Measurements from ENCODE around the gene NBDY.

NBDY gene

DNA sequence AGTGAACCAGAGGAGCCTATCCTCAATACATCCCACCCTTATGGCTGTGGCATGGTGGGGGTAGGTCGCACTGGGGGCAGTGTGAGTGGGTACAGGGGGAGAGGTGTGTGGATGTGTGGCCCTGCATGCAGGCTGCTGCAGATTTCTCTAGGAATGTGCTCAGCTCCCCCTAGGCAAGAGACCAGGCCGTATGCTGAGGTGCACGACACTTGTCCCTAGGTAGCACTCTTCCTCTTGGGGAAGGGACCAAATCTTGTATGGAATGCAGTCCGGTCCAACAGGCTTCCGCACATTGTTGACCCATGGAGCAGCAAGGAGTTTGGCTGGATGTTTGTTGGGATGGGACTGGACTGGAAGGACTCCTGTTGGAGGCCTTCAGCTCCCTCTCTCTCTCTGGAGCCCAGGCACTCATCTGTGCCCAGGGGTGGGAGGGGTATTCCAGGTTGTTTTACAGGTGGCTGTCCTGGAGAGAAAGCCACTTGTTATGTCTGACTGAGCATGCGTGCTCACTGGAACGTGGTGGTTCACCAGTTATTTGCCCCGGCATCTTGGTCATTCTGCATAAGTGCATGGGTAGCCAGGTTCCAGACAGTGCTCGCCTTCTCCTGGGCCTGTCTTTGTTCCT lies 55.1 kb downstream of the NBDY start:
- no peak for TF ChIP-seq POLR2AphosphoS5 (IDR thresholded peaks at IDR 0.05; ENCODE audit: low read depth, low read length)

DNA sequence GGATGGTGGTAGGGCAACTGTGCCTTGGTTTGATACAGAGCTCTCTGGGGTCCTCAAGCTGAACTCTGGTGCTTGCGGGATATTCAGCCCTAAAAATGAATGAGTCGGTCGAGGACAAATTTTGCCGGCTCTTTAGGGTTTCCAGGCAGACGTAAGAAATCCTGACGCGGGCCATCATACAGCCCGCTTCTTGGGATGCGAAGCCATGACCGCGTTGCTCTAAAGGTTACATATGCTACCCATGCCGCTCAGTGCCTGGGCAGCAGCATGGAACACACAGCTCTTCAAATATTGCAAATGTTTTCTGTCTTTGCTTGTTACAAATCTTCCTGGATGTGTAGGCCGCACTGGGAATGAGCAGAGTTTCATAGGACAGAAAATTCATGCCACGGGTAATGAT lies 55.6 kb downstream of the NBDY start:
- TF ChIP-seq, protein P1, sequence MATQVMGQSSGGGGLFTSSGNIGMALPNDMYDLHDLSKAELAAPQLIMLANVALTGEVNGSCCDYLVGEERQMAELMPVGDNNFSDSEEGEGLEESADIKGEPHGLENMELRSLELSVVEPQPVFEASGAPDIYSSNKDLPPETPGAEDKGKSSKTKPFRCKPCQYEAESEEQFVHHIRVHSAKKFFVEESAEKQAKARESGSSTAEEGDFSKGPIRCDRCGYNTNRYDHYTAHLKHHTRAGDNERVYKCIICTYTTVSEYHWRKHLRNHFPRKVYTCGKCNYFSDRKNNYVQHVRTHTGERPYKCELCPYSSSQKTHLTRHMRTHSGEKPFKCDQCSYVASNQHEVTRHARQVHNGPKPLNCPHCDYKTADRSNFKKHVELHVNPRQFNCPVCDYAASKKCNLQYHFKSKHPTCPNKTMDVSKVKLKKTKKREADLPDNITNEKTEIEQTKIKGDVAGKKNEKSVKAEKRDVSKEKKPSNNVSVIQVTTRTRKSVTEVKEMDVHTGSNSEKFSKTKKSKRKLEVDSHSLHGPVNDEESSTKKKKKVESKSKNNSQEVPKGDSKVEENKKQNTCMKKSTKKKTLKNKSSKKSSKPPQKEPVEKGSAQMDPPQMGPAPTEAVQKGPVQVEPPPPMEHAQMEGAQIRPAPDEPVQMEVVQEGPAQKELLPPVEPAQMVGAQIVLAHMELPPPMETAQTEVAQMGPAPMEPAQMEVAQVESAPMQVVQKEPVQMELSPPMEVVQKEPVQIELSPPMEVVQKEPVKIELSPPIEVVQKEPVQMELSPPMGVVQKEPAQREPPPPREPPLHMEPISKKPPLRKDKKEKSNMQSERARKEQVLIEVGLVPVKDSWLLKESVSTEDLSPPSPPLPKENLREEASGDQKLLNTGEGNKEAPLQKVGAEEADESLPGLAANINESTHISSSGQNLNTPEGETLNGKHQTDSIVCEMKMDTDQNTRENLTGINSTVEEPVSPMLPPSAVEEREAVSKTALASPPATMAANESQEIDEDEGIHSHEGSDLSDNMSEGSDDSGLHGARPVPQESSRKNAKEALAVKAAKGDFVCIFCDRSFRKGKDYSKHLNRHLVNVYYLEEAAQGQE (IDR thresholded peaks at IDR 0.05; ENCODE audit: insufficient read depth in 1 of 2, low read depth in 2 of 2, low read length in 2 of 2) = no peak
- no peak for TF ChIP-seq TAF1 (IDR thresholded peaks at IDR 0.05; ENCODE audit: borderline replicate concordance, insufficient read depth, low read length)
- TF ChIP-seq POLR2AphosphoS5 (IDR thresholded peaks at IDR 0.05; ENCODE audit: low read depth, low read length) = no peak
- no peak for TF ChIP-seq SIN3A (IDR thresholded peaks at IDR 0.05; ENCODE audit: borderline replicate concordance, insufficient read depth, low read length)
- no peak for TF ChIP-seq FOXP2 (optimal IDR thresholded peaks at IDR 0.05; ENCODE audit: borderline replicate concordance, extremely low read depth, extremely low read length, insufficient read depth)

DNA sequence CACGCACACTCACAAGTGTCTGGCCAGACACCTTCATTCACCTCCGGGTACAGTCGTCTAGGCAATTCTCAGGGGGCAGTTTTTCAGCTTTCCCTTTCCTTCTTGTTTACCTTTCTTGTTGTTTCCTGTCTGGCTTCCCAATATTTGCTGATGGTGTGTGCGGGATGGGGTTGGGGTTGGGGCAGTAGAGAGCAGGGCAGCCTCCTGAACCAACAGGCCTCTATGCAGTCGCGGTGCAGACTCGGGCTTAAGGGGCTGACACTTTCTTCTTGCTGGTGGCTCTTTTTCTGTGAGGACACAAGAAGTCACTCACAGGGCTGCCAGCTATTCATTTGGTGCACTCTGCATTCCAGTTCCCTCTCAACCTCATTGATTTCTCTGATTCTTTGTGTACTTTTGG lies 56.4 kb downstream of the NBDY start:
- TF ChIP-seq TAF1 (IDR thresholded peaks at IDR 0.05; ENCODE audit: borderline replicate concordance, insufficient read depth, low read length) (no peak), SIN3A (IDR thresholded peaks at IDR 0.05; ENCODE audit: borderline replicate concordance, insufficient read depth, low read length) (no peak), POLR2AphosphoS5 (IDR thresholded peaks at IDR 0.05; ENCODE audit: low read depth, low read length) (no peak), FOXP2 (optimal IDR thresholded peaks at IDR 0.05; ENCODE audit: borderline replicate concordance, extremely low read depth, extremely low read length, insufficient read depth) (no peak)
- TF ChIP-seq, protein P1 (IDR thresholded peaks at IDR 0.05; ENCODE audit: insufficient read depth in 1 of 2, low read depth in 2 of 2, low read length in 2 of 2) = no peak

DNA sequence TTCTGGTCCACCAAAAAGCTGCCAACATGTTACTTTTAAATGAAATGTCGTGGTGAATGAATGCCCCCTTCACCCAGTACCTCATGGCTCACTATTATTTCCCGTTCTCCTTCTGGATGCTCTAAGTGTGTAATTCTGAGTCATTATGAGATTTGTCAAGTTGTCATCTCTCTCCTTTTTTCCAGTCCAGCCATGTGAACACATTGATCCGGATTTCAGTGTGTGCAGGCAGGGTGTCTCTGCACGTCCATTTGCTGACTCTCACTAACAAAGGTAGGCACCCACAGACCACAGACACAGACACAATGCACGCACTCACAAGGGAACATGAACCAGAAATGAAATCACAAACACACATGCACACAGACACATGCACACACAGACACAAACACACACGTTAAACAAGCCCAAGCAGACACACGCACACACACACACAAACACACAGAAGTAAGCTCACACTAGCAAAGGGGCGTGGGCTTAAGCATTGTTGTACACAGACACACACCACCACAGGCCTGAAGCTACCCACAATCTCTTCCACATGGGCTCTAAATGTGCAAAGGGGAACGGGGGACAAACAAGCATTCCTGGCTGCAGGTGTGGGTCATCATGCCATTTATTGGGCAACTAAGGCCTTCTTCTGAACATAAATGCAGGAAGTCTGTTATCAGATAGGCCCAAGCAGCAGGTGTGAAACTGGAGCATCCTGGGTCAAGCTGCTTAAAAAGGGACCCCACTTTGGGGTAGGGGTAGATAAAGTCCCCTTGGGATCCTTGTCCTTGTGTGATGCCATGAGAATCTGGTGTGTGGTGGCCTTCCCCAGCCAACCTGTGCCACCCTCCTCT lies 58.1 kb downstream of the NBDY start:
- TF ChIP-seq FOXP2 (optimal IDR thresholded peaks at IDR 0.05; ENCODE audit: borderline replicate concordance, extremely low read depth, extremely low read length, insufficient read depth) (no peak), POLR2AphosphoS5 (IDR thresholded peaks at IDR 0.05; ENCODE audit: low read depth, low read length) (no peak), SIN3A (IDR thresholded peaks at IDR 0.05; ENCODE audit: borderline replicate concordance, insufficient read depth, low read length) (no peak), TAF1 (IDR thresholded peaks at IDR 0.05; ENCODE audit: borderline replicate concordance, insufficient read depth, low read length) (no peak)
- TF ChIP-seq, protein P1 (IDR thresholded peaks at IDR 0.05; ENCODE audit: insufficient read depth in 1 of 2, low read depth in 2 of 2, low read length in 2 of 2) = no peak

DNA sequence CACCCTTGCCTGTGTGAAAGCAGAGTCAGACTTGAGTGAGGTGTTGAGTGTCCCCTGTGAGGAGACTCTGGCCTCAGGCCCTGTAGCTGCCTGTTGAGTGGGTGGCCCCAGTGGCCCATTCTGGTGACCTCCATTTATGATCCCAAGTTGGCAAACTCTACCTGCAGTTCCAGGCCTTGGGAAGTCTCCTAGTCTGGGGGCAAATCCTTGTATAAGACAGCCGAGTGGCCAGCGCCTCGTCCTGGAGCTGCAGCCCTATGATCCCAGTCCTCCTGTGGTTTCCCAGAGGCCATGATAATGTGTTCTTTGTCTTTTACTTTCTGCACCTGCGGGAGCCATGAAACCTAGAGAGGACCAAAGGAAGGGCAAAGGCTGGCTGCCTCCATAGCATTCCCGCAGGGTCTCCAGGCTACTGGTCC lies 58.7 kb downstream of the NBDY start:
- TF ChIP-seq POLR2AphosphoS5 (IDR thresholded peaks at IDR 0.05; ENCODE audit: low read depth, low read length) (no peak), TAF1 (IDR thresholded peaks at IDR 0.05; ENCODE audit: borderline replicate concordance, insufficient read depth, low read length) (no peak), FOXP2 (optimal IDR thresholded peaks at IDR 0.05; ENCODE audit: borderline replicate concordance, extremely low read depth, extremely low read length, insufficient read depth) (no peak), SIN3A (IDR thresholded peaks at IDR 0.05; ENCODE audit: borderline replicate concordance, insufficient read depth, low read length) (no peak)
- TF ChIP-seq, protein P1 (IDR thresholded peaks at IDR 0.05; ENCODE audit: insufficient read depth in 1 of 2, low read depth in 2 of 2, low read length in 2 of 2) = no peak
